Common myeloid progenitor, CD34-positive (primary cell): ENCODE data around the gene EXOC2. TPM values are rescaled to one million over a fixed set of nuclear protein-coding genes. Genes with fewer than 3 reads are reported as not detected.
A peak's percentile ranks its signal among the peaks of the same experiment; 100 is the strongest.

ENCODE experiments used
- CTCF ChIA-PET: fragments of 350-600 bp; sonication (Branson Sonifier 250); formaldehyde crosslinking; loops from one replicate; lab custom pipeline; 2021; ENCODE audit warnings: antibody characterized with exemption; lab: Charles Lee
- POLR2A ChIA-PET: fragments of 350-600 bp; sonication (Branson Sonifier 250); formaldehyde crosslinking; loops from one replicate; lab custom pipeline; 2021; ENCODE audit warnings: antibody characterized with exemption; lab: Charles Lee
- DNase-seq, 3 donors: peaks; one replicate each; pipeline versions ENCODE4 v3.0.0 to v3.0.0-alpha.2; 2013
- H3K27ac ChIP-seq, 2 experiments: 1 replicate in 1 of 2; 2 replicates in 1 of 2; pipeline ENCODE4 v1.7.0; 2013; ENCODE audit warnings: inconsistent platforms in 2 of 2, low read length in 2 of 2, mild to moderate bottlenecking in 2 of 2, low read depth in 1 of 2, moderate library complexity in 1 of 2; ENCODE audit not compliant: severe bottlenecking in 2 of 2, insufficient read depth in 1 of 2, poor library complexity in 1 of 2
- H3K27me3 ChIP-seq, 5 experiments: replicated peaks in 2 of 5; 1 replicate in 3 of 5; 2 replicates in 2 of 5; pipeline versions ENCODE4 v1.6.1 to v1.7.0; 2013; ENCODE audit warnings: low read length in 4 of 5, mild to moderate bottlenecking in 2 of 5, moderate library complexity in 2 of 5, inconsistent platforms in 1 of 5; ENCODE audit not compliant: insufficient read depth in 5 of 5, control insufficient read depth in 4 of 5
- H3K36me3 ChIP-seq, 4 experiments: 1 replicate in 2 of 4; 2 replicates in 2 of 4; pipeline versions ENCODE4 v1.6.1 to v1.7.0; 2013; ENCODE audit warnings: low read length in 3 of 4, control low read depth in 1 of 4, mild to moderate bottlenecking in 1 of 4; ENCODE audit not compliant: control insufficient read depth in 4 of 4, insufficient read depth in 4 of 4
- H3K4me1 ChIP-seq, 4 experiments: 1 replicate in 3 of 4; 2 replicates in 1 of 4; pipeline versions ENCODE4 v1.6.1 to v1.7.1; 2013; ENCODE audit warnings: low read length in 3 of 4, mild to moderate bottlenecking in 3 of 4, control low read depth in 1 of 4, inconsistent platforms in 1 of 4, moderate library complexity in 1 of 4; ENCODE audit not compliant: control insufficient read depth in 4 of 4, insufficient read depth in 4 of 4; ENCODE audit errors: control extremely low read depth in 1 of 4
- H3K4me3 ChIP-seq, 7 experiments: 1 replicate in 4 of 7; 2 replicates in 3 of 7; pipeline versions ENCODE4 v1.5.1 to v1.7.0; 2013; ENCODE audit warnings: mild to moderate bottlenecking in 7 of 7, low read length in 6 of 7, moderate library complexity in 6 of 7, inconsistent platforms in 2 of 7, low read depth in 2 of 7, control low read depth in 1 of 7; ENCODE audit not compliant: insufficient read depth in 4 of 7, control insufficient read depth in 1 of 7; ENCODE audit errors: extremely low read depth in 1 of 7
- H3K9me3 ChIP-seq, 5 experiments: 1 replicate in 4 of 5; 2 replicates in 1 of 5; pipeline versions ENCODE4 v1.6.1 to v1.7.1; 2013; ENCODE audit warnings: low read length in 4 of 5, mild to moderate bottlenecking in 2 of 5, inconsistent platforms in 1 of 5, low read depth in 1 of 5, moderate library complexity in 1 of 5; ENCODE audit not compliant: control insufficient read depth in 4 of 5, insufficient read depth in 2 of 5; ENCODE audit errors: control extremely low read depth in 1 of 5
- WGBS: methylation state at CpG from one replicate; pipeline ENCODE4 v1.1.5; 2013; ENCODE audit not compliant: insufficient coverage; 5-methylcytosine and 5-hydroxymethylcytosine counted together
- polyA plus RNA-seq: library from polyadenylated mRNA; unstranded; fragments of 120-200 nt; gene quantifications from one replicate; pipeline ENCODE4 v1.2.1, GENCODE V29; 2013

Gene EXOC2, protein sequence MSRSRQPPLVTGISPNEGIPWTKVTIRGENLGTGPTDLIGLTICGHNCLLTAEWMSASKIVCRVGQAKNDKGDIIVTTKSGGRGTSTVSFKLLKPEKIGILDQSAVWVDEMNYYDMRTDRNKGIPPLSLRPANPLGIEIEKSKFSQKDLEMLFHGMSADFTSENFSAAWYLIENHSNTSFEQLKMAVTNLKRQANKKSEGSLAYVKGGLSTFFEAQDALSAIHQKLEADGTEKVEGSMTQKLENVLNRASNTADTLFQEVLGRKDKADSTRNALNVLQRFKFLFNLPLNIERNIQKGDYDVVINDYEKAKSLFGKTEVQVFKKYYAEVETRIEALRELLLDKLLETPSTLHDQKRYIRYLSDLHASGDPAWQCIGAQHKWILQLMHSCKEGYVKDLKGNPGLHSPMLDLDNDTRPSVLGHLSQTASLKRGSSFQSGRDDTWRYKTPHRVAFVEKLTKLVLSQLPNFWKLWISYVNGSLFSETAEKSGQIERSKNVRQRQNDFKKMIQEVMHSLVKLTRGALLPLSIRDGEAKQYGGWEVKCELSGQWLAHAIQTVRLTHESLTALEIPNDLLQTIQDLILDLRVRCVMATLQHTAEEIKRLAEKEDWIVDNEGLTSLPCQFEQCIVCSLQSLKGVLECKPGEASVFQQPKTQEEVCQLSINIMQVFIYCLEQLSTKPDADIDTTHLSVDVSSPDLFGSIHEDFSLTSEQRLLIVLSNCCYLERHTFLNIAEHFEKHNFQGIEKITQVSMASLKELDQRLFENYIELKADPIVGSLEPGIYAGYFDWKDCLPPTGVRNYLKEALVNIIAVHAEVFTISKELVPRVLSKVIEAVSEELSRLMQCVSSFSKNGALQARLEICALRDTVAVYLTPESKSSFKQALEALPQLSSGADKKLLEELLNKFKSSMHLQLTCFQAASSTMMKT
- 15.2 TPM for polyA plus RNA-seq

DNA sequence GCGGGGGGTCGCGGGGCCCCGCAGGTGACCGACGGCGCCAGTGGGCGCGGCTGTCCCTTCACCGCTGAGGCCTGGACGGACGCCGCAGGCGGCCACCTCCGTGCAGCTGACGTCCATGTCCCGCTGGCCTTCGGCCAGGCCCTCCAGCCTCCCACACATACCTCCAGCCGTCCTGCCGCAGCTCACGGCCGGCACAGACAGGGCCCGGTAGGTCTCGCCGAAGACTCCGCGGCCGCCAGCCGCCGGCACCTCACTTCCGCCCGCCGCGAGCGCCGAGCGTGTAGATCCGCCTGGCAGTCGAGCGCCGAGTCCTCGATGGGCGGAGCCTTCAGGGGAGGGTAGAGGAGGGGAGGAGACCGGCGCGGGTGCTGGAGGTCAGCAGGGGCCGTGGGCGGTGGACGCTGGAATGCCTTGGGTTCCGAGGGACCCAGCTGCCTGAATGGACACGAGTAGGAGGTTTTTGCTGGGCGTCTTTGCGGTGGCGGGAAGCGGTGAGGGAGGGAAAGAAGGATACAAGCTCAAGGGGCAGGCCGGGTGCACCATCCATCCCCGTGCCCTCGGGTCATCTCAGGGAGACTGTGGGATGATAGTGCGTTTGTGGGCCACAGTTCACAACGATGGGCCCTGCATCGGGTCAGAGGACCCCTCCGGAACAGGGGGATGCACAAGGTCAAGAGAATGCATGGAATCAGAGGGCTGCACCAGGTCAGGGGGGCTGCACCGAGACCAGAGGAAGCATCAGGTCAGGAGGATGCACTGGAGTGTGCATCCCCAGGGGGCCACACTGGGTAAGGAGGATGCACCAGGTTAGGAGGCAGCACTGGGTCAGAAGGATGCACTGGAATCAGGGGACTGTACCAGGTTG is at the start of gene EXOC2:
EXOC2 (minus strand) TSS at position 282 of the 865 bp plus-strand sequence. CDS start 55,321 bp downstream, outside the sequence.
- peaks cover 0 to 20% (median 11%) of the 10 kb centered on the region in 4 experiments for H3K4me1 ChIP-seq
- H3K27me3 ChIP-seq: peaks cover 0 to 4% (median 0%) of the 10 kb centered on the region in 5 experiments
- ChIA-PET POLR2A (interaction anchor here (0.6 kb wide), 1 partner anchor 19 kb away, joined by 3 read pairs; no protein-coding TSS in a partner anchor), CTCF (interaction anchor here (1.5 kb wide), 1 partner anchor 9 kb away, joined by 3 read pairs; no protein-coding TSS in a partner anchor)
- no peaks in the 10 kb centered on the region for H3K9me3 ChIP-seq
- 3% methylated on average over 44 of the region's 63 CpGs for WGBS
- H3K27ac ChIP-seq: peak within 1 kb of the TSS; percentile 50 to 74
- peak within 1 kb of the TSS; percentile 73 to 96 (median 85) for H3K4me3 ChIP-seq
- DNase-seq: peak; percentile 74 to 88 (median 82)
- peaks cover 2 to 10% (median 8%) of the 10 kb centered on the region in 4 experiments for H3K36me3 ChIP-seq

DNA sequence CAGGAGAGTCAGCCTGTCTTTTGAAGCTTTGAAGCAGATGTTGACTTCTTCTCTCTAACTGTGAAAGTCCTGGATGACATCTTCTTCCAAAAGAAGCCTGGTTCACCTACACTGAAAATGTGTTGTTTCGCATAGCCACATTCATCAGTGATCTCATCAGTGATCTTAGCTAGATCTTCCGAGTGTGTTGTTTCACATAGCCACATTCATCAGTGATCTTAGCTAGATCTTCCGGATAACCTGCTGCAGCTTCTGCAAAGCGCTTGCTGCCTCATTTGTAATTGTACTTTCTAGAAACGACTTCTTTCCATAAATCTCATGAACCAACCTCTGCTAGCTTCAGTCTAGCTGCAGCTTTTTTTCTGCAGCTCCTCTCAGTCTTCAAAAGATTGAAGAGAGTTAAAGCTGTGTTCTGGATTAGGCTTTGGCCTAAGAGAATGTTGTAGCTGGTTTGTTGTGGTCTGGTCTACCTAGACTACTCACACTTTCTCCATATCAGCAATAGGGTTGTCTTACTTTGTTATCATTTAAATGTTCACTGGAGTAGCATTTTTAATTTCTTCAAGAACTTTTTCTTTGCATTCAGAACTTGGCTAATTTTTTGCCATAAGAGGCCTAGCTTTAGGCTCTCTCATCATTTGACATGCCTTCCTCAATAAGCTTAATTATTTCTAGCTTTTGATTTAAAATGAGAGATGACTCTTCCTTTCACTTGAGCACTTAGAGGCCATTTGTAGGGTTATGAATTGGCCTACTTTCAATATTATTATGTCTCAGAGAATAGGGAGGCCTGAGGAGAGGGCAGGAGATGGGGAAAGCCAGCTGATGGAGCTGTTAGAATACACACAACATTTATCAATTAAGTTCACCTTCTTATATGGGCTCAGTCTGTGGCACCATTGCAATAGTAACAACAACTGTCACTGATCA is 48.7 kb upstream of the EXOC2 start:
- no peaks in the 10 kb centered on the region for H3K4me1 ChIP-seq
- no peak overlapping the region for H3K4me3 ChIP-seq
- DNase-seq: no peak
- ChIA-PET CTCF (no interaction called here), POLR2A (no interaction called here)
- H3K27ac ChIP-seq: no peak overlapping the region
- 93% methylated on average over 5 of the region's 5 CpGs for WGBS
- H3K36me3 ChIP-seq: no peaks in the 10 kb centered on the region
- no peaks in the 10 kb centered on the region for H3K9me3 ChIP-seq
- peaks cover 0 to 2% (median 0%) of the 10 kb centered on the region in 5 experiments for H3K27me3 ChIP-seq

DNA sequence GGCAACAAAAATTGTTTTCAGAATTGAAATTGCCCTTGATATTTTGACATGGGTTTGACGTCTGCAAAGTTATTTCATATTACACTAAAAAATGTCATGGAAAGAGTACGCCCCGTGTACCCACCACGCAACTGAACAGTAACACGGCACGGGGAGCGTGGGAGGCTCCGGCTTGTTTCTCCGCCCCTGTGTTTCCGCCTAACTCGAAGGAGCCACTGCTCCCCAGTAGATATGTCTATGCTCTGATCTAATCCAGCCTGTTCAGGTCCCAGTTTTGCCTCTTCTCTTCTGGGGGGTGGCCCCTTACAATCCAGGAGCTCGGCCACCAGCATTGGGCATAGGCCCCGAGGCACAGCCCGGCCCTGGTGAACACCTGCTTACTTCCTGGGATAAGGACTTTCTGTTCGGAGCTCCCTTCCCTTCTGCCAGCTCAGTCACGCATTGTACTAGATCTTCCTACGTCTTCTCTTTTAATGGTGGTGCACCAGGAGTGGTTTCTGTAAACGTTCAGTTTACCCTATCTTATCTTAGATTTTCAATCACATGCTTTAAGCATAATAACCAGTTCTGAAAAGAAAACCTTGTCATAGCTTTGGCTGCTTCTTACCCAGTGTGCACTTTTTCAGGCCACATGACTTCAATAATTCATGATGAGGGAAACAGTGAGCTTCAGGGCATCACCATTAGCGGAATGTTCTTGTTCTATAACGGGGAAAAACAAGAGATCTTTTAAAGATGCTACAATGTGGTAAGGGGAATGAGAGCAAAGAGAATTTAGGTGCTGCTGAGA is 43.9 kb upstream of the EXOC2 start:
- DNase-seq: no peak
- ChIA-PET CTCF (interaction anchor here (1.3 kb wide), 1 partner anchor 13 kb away, joined by 3 read pairs; no protein-coding TSS in a partner anchor), POLR2A (no interaction called here)
- H3K27me3 ChIP-seq: peaks cover 0 to 2% (median 0%) of the 10 kb centered on the region in 5 experiments
- no peaks in the 10 kb centered on the region for H3K9me3 ChIP-seq
- H3K4me3 ChIP-seq: no peak overlapping the region
- H3K36me3 ChIP-seq: no peaks in the 10 kb centered on the region
- H3K27ac ChIP-seq: no peak overlapping the region
- WGBS: 96% methylated on average over 18 of the region's 20 CpGs
- no peaks in the 10 kb centered on the region for H3K4me1 ChIP-seq

DNA sequence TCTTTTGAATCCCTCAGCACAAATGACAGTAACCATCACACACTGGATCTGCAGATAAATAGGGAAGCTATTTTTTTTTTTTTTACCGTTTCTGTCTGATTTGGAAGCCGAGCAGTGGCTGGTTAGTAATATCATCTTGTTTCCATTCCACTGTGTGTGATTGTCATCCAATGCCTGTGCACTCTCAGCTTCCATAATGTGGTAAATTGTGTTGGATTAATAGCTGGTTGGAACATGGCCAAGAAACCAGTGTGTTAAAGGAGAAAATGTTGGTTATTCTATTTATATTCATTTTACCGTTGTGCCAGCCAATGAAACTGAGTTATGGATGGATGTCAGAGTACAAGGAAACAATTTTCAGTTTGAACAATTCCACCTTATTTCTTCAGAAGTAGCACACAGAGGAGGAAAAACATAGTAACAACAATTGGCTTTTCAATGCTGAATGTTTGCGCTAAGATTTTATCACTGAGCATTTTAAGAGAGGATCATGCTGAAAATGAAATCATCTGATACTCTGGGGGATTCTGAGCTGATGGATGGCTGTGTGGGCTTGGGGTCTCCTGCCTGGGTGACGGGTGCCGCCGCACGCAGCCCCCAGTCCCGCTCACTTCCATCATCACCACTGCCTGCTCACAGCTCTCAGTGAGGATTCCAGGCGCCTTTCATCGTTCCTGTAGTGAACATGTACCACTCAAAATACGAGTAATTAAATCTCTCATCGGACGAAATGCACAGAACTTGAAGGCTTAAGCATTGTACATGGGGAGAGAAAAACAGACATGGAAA is 40.7 kb upstream of the EXOC2 start:
- Histone ChIP-seq H3K36me3 (no peaks in the 10 kb centered on the region), H3K9me3 (no peaks in the 10 kb centered on the region), H3K27me3 (peaks cover 0 to 13% (median 2%) of the 10 kb centered on the region in 5 experiments), H3K27ac (no peak overlapping the region), H3K4me3 (no peak overlapping the region), H3K4me1 (no peaks in the 10 kb centered on the region)
- POLR2A ChIA-PET: no interaction called here
- CTCF ChIA-PET: interaction anchor here (0.7 to 0.9 kb wide), 2 partner anchors 12 to 13 kb away, joined by 3 read pairs; no protein-coding TSS in a partner anchor
- 100% methylated on average over 9 of the region's 14 CpGs for WGBS
- no peak for DNase-seq

DNA sequence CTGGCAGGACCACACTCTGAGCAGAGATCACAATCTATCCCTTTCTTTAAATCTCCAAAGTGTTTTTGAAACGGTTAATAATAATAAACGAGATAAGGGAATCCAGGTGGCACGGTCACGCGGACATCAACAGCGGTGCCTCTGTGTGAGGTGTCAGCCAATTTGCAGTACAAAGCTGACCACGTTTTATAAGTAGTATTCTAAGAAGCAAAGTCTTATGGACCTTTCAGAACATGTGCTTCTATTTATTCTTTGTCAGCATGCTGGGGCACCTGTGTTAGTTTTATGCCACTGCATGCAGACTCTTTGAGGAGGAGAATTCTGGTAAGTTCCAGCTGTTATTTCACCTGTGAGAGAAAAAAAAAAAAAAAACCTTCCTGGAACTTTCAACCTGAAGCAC is 39.0 kb upstream of the EXOC2 start:
- POLR2A ChIA-PET: no interaction called here
- no peaks in the 10 kb centered on the region for H3K9me3 ChIP-seq

More for the DNA sequence above, 39.0 kb upstream of the EXOC2 start:
- DNase-seq: no peak
- 88% methylated on average over 7 of the region's 7 CpGs for WGBS
- Histone ChIP-seq H3K27ac (no peak overlapping the region), H3K36me3 (no peaks in the 10 kb centered on the region), H3K4me1 (no peaks in the 10 kb centered on the region), H3K27me3 (peaks cover 0 to 18% (median 5%) of the 10 kb centered on the region in 5 experiments), H3K4me3 (no peak overlapping the region)
- CTCF ChIA-PET: interaction anchor here (1.0 kb wide), 1 partner anchor 12 kb away, joined by 3 read pairs; no protein-coding TSS in a partner anchor
